WERI-Rb-1 (cell line): Measurements from ENCODE around the gene PRSS56.

Source experiments
- DNase-seq: peaks from one replicate; pipeline ENCODE4 v3.0.0-alpha.2; 2020
- H3K27ac ChIP-seq: fragments of 250-450 bp; sonication (Bioruptor Pico); 2 replicates; pipeline ENCODE4 v1.5.1; 2020; ENCODE audit warnings: mild to moderate bottlenecking, moderate library complexity
- H3K27me3 ChIP-seq: fragments of 250-450 bp; sonication (Bioruptor Pico); 2 replicates; pipeline ENCODE4 v1.5.1; 2021; ENCODE audit warnings: mild to moderate bottlenecking, low read depth, moderate library complexity; ENCODE audit not compliant: insufficient read depth, severe bottlenecking
- H3K36me3 ChIP-seq: fragments of 250-450 bp; sonication (Bioruptor Pico); 2 replicates; pipeline ENCODE4 v1.5.1; 2020; ENCODE audit warnings: mild to moderate bottlenecking, moderate library complexity
- H3K4me3 ChIP-seq: 2 replicates; pipeline ENCODE4 v1.5.1; 2011; ENCODE audit warnings: low read depth, mild to moderate bottlenecking, control low read depth, low read length
- H3K9me3 ChIP-seq: fragments of 250-450 bp; sonication (Bioruptor Pico); 2 replicates; pipeline ENCODE4 v1.5.1; 2021; ENCODE audit warnings: mild to moderate bottlenecking, moderate library complexity; ENCODE audit not compliant: severe bottlenecking
- TF ChIP-seq, protein P1 (sequence below): IDR thresholded peaks from 2 replicates; pipeline ENCODE4 v1.5.1; 2011; ENCODE audit warnings: low read depth, mild to moderate bottlenecking, control low read depth, inconsistent platforms, low read length

The PRSS56 gene

DNA sequence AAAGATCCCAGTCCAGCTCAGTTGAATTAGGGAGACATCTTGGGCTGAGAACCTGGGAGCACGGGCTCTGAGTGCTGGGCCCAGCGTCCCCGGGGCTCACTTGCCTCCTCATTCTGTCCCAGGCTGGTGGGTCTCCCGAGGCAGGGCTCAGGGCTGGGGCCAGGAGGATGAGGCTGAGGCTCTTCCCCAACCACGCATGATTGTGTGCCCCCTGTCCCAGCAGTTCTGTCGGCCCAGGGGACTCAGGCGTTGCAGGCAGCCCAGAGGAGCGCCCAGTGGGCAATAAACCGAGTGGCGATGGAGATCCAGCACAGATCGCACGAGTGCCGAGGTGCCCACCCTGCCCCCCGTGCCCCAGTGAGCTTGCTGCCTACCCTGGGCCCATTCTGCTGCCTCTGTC is 910 bp downstream of the PRSS56 start:
- H3K27ac ChIP-seq = no peak overlapping the region
- TF ChIP-seq, protein P1, sequence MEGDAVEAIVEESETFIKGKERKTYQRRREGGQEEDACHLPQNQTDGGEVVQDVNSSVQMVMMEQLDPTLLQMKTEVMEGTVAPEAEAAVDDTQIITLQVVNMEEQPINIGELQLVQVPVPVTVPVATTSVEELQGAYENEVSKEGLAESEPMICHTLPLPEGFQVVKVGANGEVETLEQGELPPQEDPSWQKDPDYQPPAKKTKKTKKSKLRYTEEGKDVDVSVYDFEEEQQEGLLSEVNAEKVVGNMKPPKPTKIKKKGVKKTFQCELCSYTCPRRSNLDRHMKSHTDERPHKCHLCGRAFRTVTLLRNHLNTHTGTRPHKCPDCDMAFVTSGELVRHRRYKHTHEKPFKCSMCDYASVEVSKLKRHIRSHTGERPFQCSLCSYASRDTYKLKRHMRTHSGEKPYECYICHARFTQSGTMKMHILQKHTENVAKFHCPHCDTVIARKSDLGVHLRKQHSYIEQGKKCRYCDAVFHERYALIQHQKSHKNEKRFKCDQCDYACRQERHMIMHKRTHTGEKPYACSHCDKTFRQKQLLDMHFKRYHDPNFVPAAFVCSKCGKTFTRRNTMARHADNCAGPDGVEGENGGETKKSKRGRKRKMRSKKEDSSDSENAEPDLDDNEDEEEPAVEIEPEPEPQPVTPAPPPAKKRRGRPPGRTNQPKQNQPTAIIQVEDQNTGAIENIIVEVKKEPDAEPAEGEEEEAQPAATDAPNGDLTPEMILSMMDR = no peak
- no peaks in the 10 kb centered on the region for H3K9me3 ChIP-seq
- DNase-seq = no peak
- no peak overlapping the region for H3K4me3 ChIP-seq
- H3K36me3 ChIP-seq = no peaks in the 10 kb centered on the region
- H3K27me3 ChIP-seq = peaks cover 24% of the 10 kb centered on the region

DNA sequence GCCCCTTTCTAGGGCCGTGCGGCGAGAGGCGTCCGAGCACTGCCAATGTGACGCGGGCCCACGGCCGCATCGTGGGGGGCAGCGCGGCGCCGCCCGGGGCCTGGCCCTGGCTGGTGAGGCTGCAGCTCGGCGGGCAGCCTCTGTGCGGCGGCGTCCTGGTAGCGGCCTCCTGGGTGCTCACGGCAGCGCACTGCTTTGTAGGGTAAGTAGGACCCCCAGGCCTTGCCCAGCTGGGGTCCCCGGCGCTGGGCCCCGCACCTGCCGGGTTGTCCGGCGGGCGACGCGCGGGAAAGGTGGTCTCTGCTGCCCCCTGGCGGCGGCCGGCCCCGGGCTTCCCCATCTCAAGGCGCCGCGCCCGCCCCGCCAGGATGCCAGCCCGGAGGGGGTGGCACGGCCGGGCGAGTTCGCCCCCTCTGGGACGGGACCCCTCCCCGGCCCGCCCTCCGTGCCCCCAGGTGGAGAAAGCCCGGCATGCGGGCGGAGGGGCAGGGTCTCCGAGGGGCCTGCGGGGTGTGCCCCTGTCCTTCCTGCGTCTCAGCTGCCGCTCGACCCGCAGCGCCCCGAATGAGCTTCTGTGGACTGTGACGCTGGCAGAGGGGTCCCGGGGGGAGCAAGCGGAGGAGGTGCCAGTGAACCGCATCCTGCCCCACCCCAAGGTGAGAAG is 1.9 kb downstream of the PRSS56 start:
- Histone ChIP-seq H3K4me3 (peak overlapping the region; percentile 13; the same call in 1 of the 2 replicates), H3K9me3 (no peaks in the 10 kb centered on the region), H3K36me3 (no peaks in the 10 kb centered on the region), H3K27me3 (peaks cover 24% of the 10 kb centered on the region), H3K27ac (no peak overlapping the region)
- peak; percentile 50 for DNase-seq
- TF ChIP-seq, protein P1 = peak; percentile 75

- Histone ChIP-seq H3K27me3 (peaks cover 24% of the 10 kb centered on the region), H3K9me3 (no peaks in the 10 kb centered on the region), H3K36me3 (no peaks in the 10 kb centered on the region), H3K27ac (no peak overlapping the region), H3K4me3 (no peak overlapping the region)
- DNase-seq = no peak
- TF ChIP-seq, protein P1 = no peak
Measured at GRCh38 chr2:232522623-232523401, 2.6 kb downstream of the PRSS56 start.

DNA sequence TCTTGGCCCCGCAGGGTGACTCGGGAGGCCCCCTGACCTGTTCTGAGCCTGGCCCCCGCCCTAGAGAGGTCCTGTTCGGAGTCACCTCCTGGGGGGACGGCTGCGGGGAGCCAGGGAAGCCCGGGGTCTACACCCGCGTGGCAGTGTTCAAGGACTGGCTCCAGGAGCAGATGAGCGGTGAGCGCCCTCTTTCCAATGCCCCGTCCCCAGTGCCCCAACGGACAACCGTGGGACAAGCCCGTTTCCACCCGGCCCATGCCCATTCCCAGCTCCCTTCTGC is 3.2 kb downstream of the PRSS56 start:
- TF ChIP-seq, protein P1 = no peak
- Histone ChIP-seq H3K27ac (no peak overlapping the region), H3K36me3 (no peaks in the 10 kb centered on the region), H3K9me3 (no peaks in the 10 kb centered on the region), H3K4me3 (peak overlapping the region; percentile 48), H3K27me3 (peaks cover 24% of the 10 kb centered on the region)
- no peak for DNase-seq

- peak; percentile 82 for DNase-seq
- Histone ChIP-seq H3K27me3 (peaks cover 24% of the 10 kb centered on the region), H3K9me3 (no peaks in the 10 kb centered on the region), H3K27ac (no peak overlapping the region), H3K4me3 (peak overlapping the region; percentile 48), H3K36me3 (no peaks in the 10 kb centered on the region)
- TF ChIP-seq, protein P1 = peak; percentile 76
Measured at GRCh38 chr2:232523682-232524597, 3.8 kb downstream of the PRSS56 start.
